Measurements from ENCODE around the gene TNRC6B. TPM values are rescaled to one million over a fixed set of nuclear protein-coding genes. Genes with fewer than 3 reads are reported as not detected.

Gene TNRC6B
- total and polyA plus RNA-seq, 2 donors (not counting 1 experiment from before 2014, with no cell fraction given), result 5.7 to 17.8 TPM

DNA sequence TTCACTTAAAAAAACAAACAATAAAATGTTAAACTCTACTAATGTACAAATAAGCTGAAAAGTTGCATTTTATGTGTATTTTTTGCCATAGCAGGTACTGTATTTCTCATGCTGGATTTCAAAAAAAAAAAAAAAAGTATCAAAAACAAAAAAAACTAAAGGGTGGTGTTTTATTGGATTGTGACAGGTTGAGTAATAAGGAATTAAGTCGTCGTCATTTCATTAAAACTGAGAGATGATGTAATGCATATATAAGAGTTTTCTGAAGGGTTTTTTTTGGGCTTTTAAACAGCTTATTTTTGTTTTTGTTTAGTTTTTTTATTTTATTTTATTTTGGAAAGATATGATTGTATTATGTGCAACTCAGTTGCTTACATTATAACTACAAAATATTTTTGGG is 157.6 kb downstream of the TNRC6B start:
- no peak overlapping the region for H2AFZ ChIP-seq (ENCODE audit: low read length)
- H3K27ac ChIP-seq (ENCODE audit: insufficient read depth, low read length), result no peak overlapping the region
- no peak overlapping the region for H3K9ac ChIP-seq (ENCODE audit: insufficient read depth, low read length)
- H3K27me3 ChIP-seq (ENCODE audit: control insufficient read depth, insufficient read depth, low read length), result no peaks in the 10 kb centered on the region
- no peaks in the 10 kb centered on the region for H4K20me1 ChIP-seq (ENCODE audit: control insufficient read depth, extremely low read depth, insufficient read depth, low read length)
- no peak overlapping the region for H3K4me3 ChIP-seq (replicated peaks in 1 of 4; ENCODE audit: control extremely low read depth in 1 of 4, insufficient read depth in 1 of 4, low read depth in 3 of 4, low read length in 4 of 4)
- peaks cover 2% of the 10 kb centered on the region for H3K4me1 ChIP-seq (ENCODE audit: control insufficient read depth, extremely low read depth, insufficient read depth, low read length)
- H3K36me3 ChIP-seq (ENCODE audit: control insufficient read depth, insufficient read depth, low read length), result no peaks in the 10 kb centered on the region
- TF ChIP-seq, protein P1, sequence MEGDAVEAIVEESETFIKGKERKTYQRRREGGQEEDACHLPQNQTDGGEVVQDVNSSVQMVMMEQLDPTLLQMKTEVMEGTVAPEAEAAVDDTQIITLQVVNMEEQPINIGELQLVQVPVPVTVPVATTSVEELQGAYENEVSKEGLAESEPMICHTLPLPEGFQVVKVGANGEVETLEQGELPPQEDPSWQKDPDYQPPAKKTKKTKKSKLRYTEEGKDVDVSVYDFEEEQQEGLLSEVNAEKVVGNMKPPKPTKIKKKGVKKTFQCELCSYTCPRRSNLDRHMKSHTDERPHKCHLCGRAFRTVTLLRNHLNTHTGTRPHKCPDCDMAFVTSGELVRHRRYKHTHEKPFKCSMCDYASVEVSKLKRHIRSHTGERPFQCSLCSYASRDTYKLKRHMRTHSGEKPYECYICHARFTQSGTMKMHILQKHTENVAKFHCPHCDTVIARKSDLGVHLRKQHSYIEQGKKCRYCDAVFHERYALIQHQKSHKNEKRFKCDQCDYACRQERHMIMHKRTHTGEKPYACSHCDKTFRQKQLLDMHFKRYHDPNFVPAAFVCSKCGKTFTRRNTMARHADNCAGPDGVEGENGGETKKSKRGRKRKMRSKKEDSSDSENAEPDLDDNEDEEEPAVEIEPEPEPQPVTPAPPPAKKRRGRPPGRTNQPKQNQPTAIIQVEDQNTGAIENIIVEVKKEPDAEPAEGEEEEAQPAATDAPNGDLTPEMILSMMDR (conservative IDR thresholded peaks at IDR 0.05 in 1 of 2, IDR thresholded peaks at IDR 0.05 in 1 of 2; ENCODE audit: low read depth in 1 of 2, low read length in 2 of 2), result no peak
- TF ChIP-seq EZH2 (IDR thresholded peaks at IDR 0.05; ENCODE audit: low read length, missing control alignments), result no peak
- H3K9me3 ChIP-seq (ENCODE audit: control insufficient read depth, insufficient read depth, low read depth, low read length), result no peaks in the 10 kb centered on the region
- no peak overlapping the region for H3K4me2 ChIP-seq (ENCODE audit: extremely low read depth, insufficient read depth, low read length)
- no peak for DNase-seq (ENCODE audit: low read depth in 2 of 2)
- H3K79me2 ChIP-seq (ENCODE audit: control insufficient read depth, insufficient read depth, low read length), result no peaks in the 10 kb centered on the region

DNA sequence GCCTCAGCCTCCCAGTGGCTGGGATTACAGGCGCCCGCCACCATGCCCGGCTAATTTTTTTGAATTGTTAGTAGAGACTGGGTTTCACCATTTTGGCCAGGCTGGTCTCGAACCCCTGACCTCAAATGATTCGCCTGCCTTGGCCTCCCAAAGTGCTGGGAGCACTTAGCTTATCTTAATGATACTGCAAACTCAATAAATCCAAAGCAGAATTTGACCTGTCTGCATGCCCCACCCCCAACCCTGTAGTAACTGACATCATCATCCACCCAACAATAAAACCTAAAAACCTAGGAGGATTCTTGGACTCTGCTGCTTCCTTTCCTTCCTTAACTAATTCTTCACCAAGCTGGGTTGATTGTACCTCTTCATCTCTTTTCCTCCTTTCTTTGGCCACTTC is 162.3 kb downstream of the TNRC6B start:
- no peak overlapping the region for H3K4me3 ChIP-seq (replicated peaks in 1 of 4; ENCODE audit: control extremely low read depth in 1 of 4, insufficient read depth in 1 of 4, low read depth in 3 of 4, low read length in 4 of 4)
- TF ChIP-seq, protein P1 (conservative IDR thresholded peaks at IDR 0.05 in 1 of 2, IDR thresholded peaks at IDR 0.05 in 1 of 2; ENCODE audit: low read depth in 1 of 2, low read length in 2 of 2), result no peak
- TF ChIP-seq EZH2 (IDR thresholded peaks at IDR 0.05; ENCODE audit: low read length, missing control alignments), result no peak
- H3K27ac ChIP-seq (ENCODE audit: insufficient read depth, low read length), result no peak overlapping the region
- no peaks in the 10 kb centered on the region for H3K4me1 ChIP-seq (ENCODE audit: control insufficient read depth, extremely low read depth, insufficient read depth, low read length)
- H2AFZ ChIP-seq (ENCODE audit: low read length), result no peak overlapping the region
- H3K27me3 ChIP-seq (ENCODE audit: control insufficient read depth, insufficient read depth, low read length), result no peaks in the 10 kb centered on the region
- DNase-seq (ENCODE audit: low read depth in 2 of 2), result no peak
- H3K9me3 ChIP-seq (ENCODE audit: control insufficient read depth, insufficient read depth, low read depth, low read length), result no peaks in the 10 kb centered on the region
- no peaks in the 10 kb centered on the region for H3K36me3 ChIP-seq (ENCODE audit: control insufficient read depth, insufficient read depth, low read length)
- H3K9ac ChIP-seq (ENCODE audit: insufficient read depth, low read length), result no peak overlapping the region
- H4K20me1 ChIP-seq (ENCODE audit: control insufficient read depth, extremely low read depth, insufficient read depth, low read length), result no peaks in the 10 kb centered on the region
- no peak overlapping the region for H3K4me2 ChIP-seq (ENCODE audit: extremely low read depth, insufficient read depth, low read length)
- no peaks in the 10 kb centered on the region for H3K79me2 ChIP-seq (ENCODE audit: control insufficient read depth, insufficient read depth, low read length)

DNA sequence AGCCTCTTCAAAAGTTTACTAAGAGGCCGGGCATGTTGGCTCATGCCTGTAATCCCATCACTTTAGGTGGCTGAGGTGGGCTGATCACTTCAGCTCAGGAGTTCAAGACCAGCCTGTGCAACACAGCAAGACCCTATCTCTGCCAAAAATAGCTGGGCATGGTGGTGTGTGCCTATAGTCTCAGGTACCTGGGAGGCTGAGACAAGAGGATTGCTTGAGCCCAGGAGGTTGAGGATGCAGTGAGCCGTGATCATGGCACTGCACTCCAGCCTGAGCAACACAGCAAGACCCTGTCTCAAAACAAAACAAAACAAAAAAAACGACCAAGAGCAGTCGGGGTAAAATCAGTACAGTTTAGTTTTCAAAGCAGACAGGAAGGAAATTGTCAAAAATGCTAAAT is 163.9 kb downstream of the TNRC6B start:
- H3K27ac ChIP-seq (ENCODE audit: insufficient read depth, low read length), result no peak overlapping the region
- H3K9me3 ChIP-seq (ENCODE audit: control insufficient read depth, insufficient read depth, low read depth, low read length), result no peaks in the 10 kb centered on the region
- no peaks in the 10 kb centered on the region for H3K4me1 ChIP-seq (ENCODE audit: control insufficient read depth, extremely low read depth, insufficient read depth, low read length)
- H3K27me3 ChIP-seq (ENCODE audit: control insufficient read depth, insufficient read depth, low read length), result no peaks in the 10 kb centered on the region
- DNase-seq (ENCODE audit: low read depth in 2 of 2), result no peak
- no peaks in the 10 kb centered on the region for H4K20me1 ChIP-seq (ENCODE audit: control insufficient read depth, extremely low read depth, insufficient read depth, low read length)
- H3K9ac ChIP-seq (ENCODE audit: insufficient read depth, low read length), result no peak overlapping the region
- no peaks in the 10 kb centered on the region for H3K79me2 ChIP-seq (ENCODE audit: control insufficient read depth, insufficient read depth, low read length)
- H3K4me3 ChIP-seq (replicated peaks in 1 of 4; ENCODE audit: control extremely low read depth in 1 of 4, insufficient read depth in 1 of 4, low read depth in 3 of 4, low read length in 4 of 4), result no peak overlapping the region
- H2AFZ ChIP-seq (ENCODE audit: low read length), result no peak overlapping the region
- H3K36me3 ChIP-seq (ENCODE audit: control insufficient read depth, insufficient read depth, low read length), result no peaks in the 10 kb centered on the region
- H3K4me2 ChIP-seq (ENCODE audit: extremely low read depth, insufficient read depth, low read length), result no peak overlapping the region
- no peak for TF ChIP-seq EZH2 (IDR thresholded peaks at IDR 0.05; ENCODE audit: low read length, missing control alignments)
- TF ChIP-seq, protein P1 (conservative IDR thresholded peaks at IDR 0.05 in 1 of 2, IDR thresholded peaks at IDR 0.05 in 1 of 2; ENCODE audit: low read depth in 1 of 2, low read length in 2 of 2), result no peak

Measured in fibroblast of lung (primary cell).